Measurements from ENCODE around the gene PPP6R2.
A peak's percentile ranks its signal among the peaks of the same experiment; 100 is the strongest.
"Not testable (repeated sequence)": the region's sequence is repeated elsewhere in the genome, so short reads cannot be mapped to it uniquely, and the experiment has no call there.

The PPP6R2 gene

GRCh38 chr22:50367778-50368500 is 24.8 kb downstream of the PPP6R2 start:
- Histone ChIP-seq H3K36me3 (ENCODE audit: control insufficient read depth, insufficient read depth, low read length) (peaks cover 4% of the 10 kb centered on the region), H3K9me3 (ENCODE audit: control insufficient read depth, low read length) (no peaks in the 10 kb centered on the region), H3K4me1 (ENCODE audit: control insufficient read depth, insufficient read depth, low read length) (no peaks in the 10 kb centered on the region), H3K27ac (ENCODE audit: insufficient read depth, low read depth, low read length, poor library complexity, severe bottlenecking) (no peak overlapping the region), H3K4me3 (ENCODE audit: insufficient read depth, low read depth, low read length) (no peak overlapping the region), H3K27me3 (ENCODE audit: control insufficient read depth, insufficient read depth, low read length, poor library complexity, severe bottlenecking) (no peaks in the 10 kb centered on the region)
- 94% methylated on average over 26 to 27 of the region's 27 CpGs for WGBS, 2 experiments

- no peak overlapping the region for H3K4me3 ChIP-seq (ENCODE audit: insufficient read depth, low read depth, low read length)
- peaks cover 16% of the 10 kb centered on the region for H3K36me3 ChIP-seq (ENCODE audit: control insufficient read depth, insufficient read depth, low read length)
- H3K4me1 ChIP-seq (ENCODE audit: control insufficient read depth, insufficient read depth, low read length) = no peaks in the 10 kb centered on the region
- no peak overlapping the region for H3K27ac ChIP-seq (ENCODE audit: insufficient read depth, low read depth, low read length, poor library complexity, severe bottlenecking)
- H3K9me3 ChIP-seq (ENCODE audit: control insufficient read depth, low read length) = no peaks in the 10 kb centered on the region
- 97 to 99% methylated on average over 2 of the region's 2 CpGs for WGBS, 2 experiments
- no peaks in the 10 kb centered on the region for H3K27me3 ChIP-seq (ENCODE audit: control insufficient read depth, insufficient read depth, low read length, poor library complexity, severe bottlenecking)
Observed at GRCh38 chr22:50371101-50371648, 28.0 kb downstream of the PPP6R2 start.

GRCh38 chr22:50376085-50376651 is 33.0 kb downstream of the PPP6R2 start:
- 93 to 97% methylated on average over 5 of the region's 5 CpGs for WGBS, 2 experiments
- Histone ChIP-seq H3K4me1 (ENCODE audit: control insufficient read depth, insufficient read depth, low read length) (no peaks in the 10 kb centered on the region), H3K9me3 (ENCODE audit: control insufficient read depth, low read length) (no peaks in the 10 kb centered on the region), H3K4me3 (ENCODE audit: insufficient read depth, low read depth, low read length) (no peak overlapping the region), H3K36me3 (ENCODE audit: control insufficient read depth, insufficient read depth, low read length) (peaks cover 40% of the 10 kb centered on the region), H3K27ac (ENCODE audit: insufficient read depth, low read depth, low read length, poor library complexity, severe bottlenecking) (no peak overlapping the region), H3K27me3 (ENCODE audit: control insufficient read depth, insufficient read depth, low read length, poor library complexity, severe bottlenecking) (no peaks in the 10 kb centered on the region)

GRCh38 chr22:50381021-50381555 is 38.0 kb downstream of the PPP6R2 start:
- not testable (repeated sequence) for H3K27ac ChIP-seq (ENCODE audit: insufficient read depth, low read depth, low read length, poor library complexity, severe bottlenecking); H3K9me3 ChIP-seq (ENCODE audit: control insufficient read depth, low read length); H3K4me3 ChIP-seq (ENCODE audit: insufficient read depth, low read depth, low read length); H3K27me3 ChIP-seq (ENCODE audit: control insufficient read depth, insufficient read depth, low read length, poor library complexity, severe bottlenecking); H3K4me1 ChIP-seq (ENCODE audit: control insufficient read depth, insufficient read depth, low read length)
- 92 to 95% methylated on average over 11 to 13 of the region's 15 CpGs for WGBS, 2 experiments
- H3K36me3 ChIP-seq (ENCODE audit: control insufficient read depth, insufficient read depth, low read length) = peaks cover 25% of the 10 kb centered on the region

- no peak overlapping the region for H3K4me3 ChIP-seq (ENCODE audit: insufficient read depth, low read depth, low read length)
- H3K9me3 ChIP-seq (ENCODE audit: control insufficient read depth, low read length) = no peaks in the 10 kb centered on the region
- WGBS, 2 experiments = 80 to 82% methylated on average over 6 of the region's 6 CpGs
- no peaks in the 10 kb centered on the region for H3K4me1 ChIP-seq (ENCODE audit: control insufficient read depth, insufficient read depth, low read length)
- peaks cover 7% of the 10 kb centered on the region for H3K36me3 ChIP-seq (ENCODE audit: control insufficient read depth, insufficient read depth, low read length)
- no peaks in the 10 kb centered on the region for H3K27me3 ChIP-seq (ENCODE audit: control insufficient read depth, insufficient read depth, low read length, poor library complexity, severe bottlenecking)
- no peak overlapping the region for H3K27ac ChIP-seq (ENCODE audit: insufficient read depth, low read depth, low read length, poor library complexity, severe bottlenecking)
Observed at GRCh38 chr22:50396751-50397370, 53.7 kb downstream of the PPP6R2 start.

- H3K27ac ChIP-seq (ENCODE audit: insufficient read depth, low read depth, low read length, poor library complexity, severe bottlenecking); H3K27me3 ChIP-seq (ENCODE audit: control insufficient read depth, insufficient read depth, low read length, poor library complexity, severe bottlenecking); H3K9me3 ChIP-seq (ENCODE audit: control insufficient read depth, low read length); H3K36me3 ChIP-seq (ENCODE audit: control insufficient read depth, insufficient read depth, low read length); H3K4me1 ChIP-seq (ENCODE audit: control insufficient read depth, insufficient read depth, low read length); H3K4me3 ChIP-seq (ENCODE audit: insufficient read depth, low read depth, low read length): not testable (repeated sequence)
- 89 to 95% methylated on average over 2 to 3 of the region's 4 CpGs for WGBS, 2 experiments
Observed at GRCh38 chr22:50397371-50398060, 54.4 kb downstream of the PPP6R2 start.

- H3K27me3 ChIP-seq (ENCODE audit: control insufficient read depth, insufficient read depth, low read length, poor library complexity, severe bottlenecking) = no peaks in the 10 kb centered on the region
- H3K36me3 ChIP-seq (ENCODE audit: control insufficient read depth, insufficient read depth, low read length) = peaks cover 3% of the 10 kb centered on the region
- no peak overlapping the region for H3K4me3 ChIP-seq (ENCODE audit: insufficient read depth, low read depth, low read length)
- peak overlapping the region; percentile 50 for H3K27ac ChIP-seq (ENCODE audit: insufficient read depth, low read depth, low read length, poor library complexity, severe bottlenecking)
- no peaks in the 10 kb centered on the region for H3K9me3 ChIP-seq (ENCODE audit: control insufficient read depth, low read length)
- 90 to 92% methylated on average over 15 of the region's 15 CpGs for WGBS, 2 experiments
- H3K4me1 ChIP-seq (ENCODE audit: control insufficient read depth, insufficient read depth, low read length) = no peaks in the 10 kb centered on the region
Observed at GRCh38 chr22:50398831-50399648, 55.9 kb downstream of the PPP6R2 start.

GRCh38 chr22:50399751-50400331 is 56.7 kb downstream of the PPP6R2 start:
- H3K27me3 ChIP-seq (ENCODE audit: control insufficient read depth, insufficient read depth, low read length, poor library complexity, severe bottlenecking) = no peaks in the 10 kb centered on the region
- no peak overlapping the region for H3K4me3 ChIP-seq (ENCODE audit: insufficient read depth, low read depth, low read length)
- WGBS, 2 experiments = 78 to 84% methylated on average over 8 of the region's 8 CpGs
- H3K27ac ChIP-seq (ENCODE audit: insufficient read depth, low read depth, low read length, poor library complexity, severe bottlenecking) = no peak overlapping the region
- no peaks in the 10 kb centered on the region for H3K9me3 ChIP-seq (ENCODE audit: control insufficient read depth, low read length)
- H3K4me1 ChIP-seq (ENCODE audit: control insufficient read depth, insufficient read depth, low read length) = no peaks in the 10 kb centered on the region
- H3K36me3 ChIP-seq (ENCODE audit: control insufficient read depth, insufficient read depth, low read length) = no peaks in the 10 kb centered on the region

- Histone ChIP-seq H3K27me3 (ENCODE audit: control insufficient read depth, insufficient read depth, low read length, poor library complexity, severe bottlenecking) (no peaks in the 10 kb centered on the region), H3K4me3 (ENCODE audit: insufficient read depth, low read depth, low read length) (no peak overlapping the region), H3K4me1 (ENCODE audit: control insufficient read depth, insufficient read depth, low read length) (no peaks in the 10 kb centered on the region), H3K27ac (ENCODE audit: insufficient read depth, low read depth, low read length, poor library complexity, severe bottlenecking) (no peak overlapping the region), H3K36me3 (ENCODE audit: control insufficient read depth, insufficient read depth, low read length) (no peaks in the 10 kb centered on the region), H3K9me3 (ENCODE audit: control insufficient read depth, low read length) (no peaks in the 10 kb centered on the region)
- 93 to 96% methylated on average over 4 of the region's 4 CpGs for WGBS, 2 experiments
Observed at GRCh38 chr22:50400406-50400805, 57.3 kb downstream of the PPP6R2 start.

Measured in ectodermal cell (in vitro differentiated cells).